SK-N-SH (cell line): ENCODE data around the gene CCNG2. TPM values are rescaled to one million over a fixed set of nuclear protein-coding genes. Genes with fewer than 3 reads are reported as not detected.

Source experiments
- CTCF ChIA-PET: fragments of 300-600, 350-600 bp; formaldehyde crosslinking; extraction: SDS; loops from one replicate; lab custom pipeline; 2021; lab: Yijun Ruan, JAX
- POLR2A ChIA-PET: fragments of 350-600 bp; sonication (Branson Sonifier 250); formaldehyde crosslinking; extraction: SDS; loops from one replicate; lab custom pipeline; 2020; ENCODE audit warnings: antibody characterized with exemption, inconsistent platforms; lab: Yijun Ruan, JAX
- DNase-seq: peaks from one replicate; pipeline ENCODE4 v3.0.0; 2012
- H2AFZ ChIP-seq: fragments of 200-600 bp; sonication (generic); 2 replicates; pipeline ENCODE4 v1.8.1; 2016; ENCODE audit warnings: antibody characterized with exemption, mild to moderate bottlenecking, low read depth
- H3F3A ChIP-seq: fragments of 200-600 bp; sonication (generic); replicated peaks from 2 replicates; pipeline ENCODE3; 2016; ENCODE audit warnings: antibody characterized with exemption, mild to moderate bottlenecking; ENCODE audit not compliant: insufficient read depth
- H3K27ac ChIP-seq, 2 experiments: fragments of 200-500 bp in 1 of 2; fragments of 200-600 bp in 1 of 2; sonication (Bioruptor generic) in 1 of 2; sonication (generic), shearing (Covaris generic) in 1 of 2; 2 replicates each; pipeline versions ENCODE4 v1.5.1 to v1.6.1; 2014 to 2016; ENCODE audit warnings: low read depth in 2 of 2, inconsistent platforms in 1 of 2, low read length in 1 of 2, mild to moderate bottlenecking in 1 of 2, mixed read lengths in 1 of 2
- H3K27me3 ChIP-seq: fragments of 200-600 bp; sonication (generic), shearing (Covaris generic); 2 replicates; pipeline ENCODE4 v1.6.1; 2016; ENCODE audit warnings: mixed run types; ENCODE audit not compliant: insufficient read depth
- H3K36me3 ChIP-seq, 2 experiments: fragments of 200-500 bp in 1 of 2; fragments of 200-600 bp in 1 of 2; sonication (Bioruptor generic) in 1 of 2; sonication (generic) in 1 of 2; replicated peaks in 1 of 2; 2 replicates each; pipeline versions ENCODE3 to v1.5.1; 2014 to 2016; ENCODE audit warnings: low read length in 1 of 2, mild to moderate bottlenecking in 1 of 2; ENCODE audit not compliant: insufficient read depth in 2 of 2, control insufficient read depth in 1 of 2
- H3K4me1 ChIP-seq, 2 experiments: fragments of 200-500 bp in 1 of 2; fragments of 200-600 bp in 1 of 2; sonication (Bioruptor generic) in 1 of 2; sonication (generic), shearing (Covaris generic) in 1 of 2; 2 replicates each; pipeline versions ENCODE4 v1.5.1 to v1.6.1; 2014 to 2016; ENCODE audit warnings: low read depth in 1 of 2, low read length in 1 of 2, mixed run types in 1 of 2; ENCODE audit not compliant: insufficient read depth in 2 of 2, control insufficient read depth in 1 of 2
- H3K4me2 ChIP-seq: fragments of 200-600 bp; sonication (generic), shearing (Covaris generic); 2 replicates; pipeline ENCODE4 v1.6.1; 2017; ENCODE audit warnings: mixed run types
- H3K4me3 ChIP-seq, 2 experiments: fragments of 200-500 bp in 1 of 2; fragments of 200-600 bp in 1 of 2; sonication (Bioruptor generic) in 1 of 2; sonication (generic), shearing (Covaris generic) in 1 of 2; 2 replicates each; pipeline versions ENCODE4 v1.5.1 to v1.8.1; 2014 to 2016; ENCODE audit warnings: low read depth in 2 of 2, inconsistent platforms in 1 of 2, low read length in 1 of 2, mild to moderate bottlenecking in 1 of 2, mixed read lengths in 1 of 2, moderate library complexity in 1 of 2
- H3K79me2 ChIP-seq: fragments of 200-600 bp; sonication (generic); 2 replicates; pipeline ENCODE4 v1.8.1; 2017; ENCODE audit warnings: mild to moderate bottlenecking; ENCODE audit not compliant: insufficient read depth
- H3K9ac ChIP-seq: fragments of 200-600 bp; sonication (generic); 2 replicates; pipeline ENCODE4 v1.6.1; 2017; ENCODE audit warnings: mixed run types
- H3K9me2 ChIP-seq: fragments of 200-600 bp; sonication (generic); 2 replicates; pipeline ENCODE4 v1.6.1; 2017; ENCODE audit warnings: mixed run types
- H3K9me3 ChIP-seq: fragments of 200-600 bp; sonication (generic); 2 replicates; pipeline ENCODE4 v1.6.1; 2017; ENCODE audit warnings: mixed run types, mild to moderate bottlenecking, moderate library complexity
- H4K20me1 ChIP-seq: fragments of 200-600 bp; sonication (generic); 2 replicates; pipeline ENCODE4 v1.6.1; 2017; ENCODE audit warnings: mild to moderate bottlenecking, mixed run types; ENCODE audit not compliant: insufficient read depth
- ELF1 ChIP-seq: IDR thresholded peaks from 2 replicates; pipeline ENCODE4 v1.4.0; 2012
- EP300 ChIP-seq, 2 experiments: IDR thresholded peaks; 2 replicates each; pipeline versions ENCODE4 v1.4.0 to v1.6.1; 2012; ENCODE audit warnings: borderline replicate concordance in 1 of 2, low read depth in 1 of 2, low read length in 1 of 2
- GABPA ChIP-seq: IDR thresholded peaks from 2 replicates; pipeline ENCODE4 v1.4.0; 2012; ENCODE audit warnings: low read depth, mild to moderate bottlenecking
- IRF3 ChIP-seq: fragments of 150-350 bp; IDR thresholded peaks from 2 replicates; pipeline ENCODE4 v1.6.1; 2016; ENCODE audit warnings: mild to moderate bottlenecking, low read depth, low read length
- JUND ChIP-seq: IDR thresholded peaks from 2 replicates; pipeline ENCODE4 v1.4.0; 2012
- MEF2A ChIP-seq: IDR thresholded peaks from 2 replicates; pipeline ENCODE4 v1.4.0; 2012; ENCODE audit warnings: low read depth, borderline replicate concordance
- MXI1 ChIP-seq: IDR thresholded peaks from 2 replicates; pipeline ENCODE4 v1.6.1; 2012; ENCODE audit warnings: mild to moderate bottlenecking, low read depth, low read length, improper control_type of control experiment
- NRF1 ChIP-seq: IDR thresholded peaks from 2 replicates; pipeline ENCODE4 v1.6.1; 2012; ENCODE audit warnings: low read depth, mild to moderate bottlenecking, low read length
- RCOR1 ChIP-seq: fragments of 150-350 bp; IDR thresholded peaks from 2 replicates; pipeline ENCODE4 v1.6.1; 2017; ENCODE audit warnings: antibody characterized with exemption, low read length
- REST ChIP-seq: IDR thresholded peaks from 2 replicates; pipeline ENCODE4 v1.6.1; 2012; ENCODE audit warnings: mild to moderate bottlenecking, low read depth, low read length, moderate library complexity
- SMC3 ChIP-seq: IDR thresholded peaks from 2 replicates; pipeline ENCODE4 v1.6.1; 2012; ENCODE audit warnings: low read depth, low read length, improper control_type of control experiment
- TCF12 ChIP-seq: IDR thresholded peaks from 2 replicates; pipeline ENCODE4 v1.4.0; 2012
- USF1 ChIP-seq: IDR thresholded peaks from 2 replicates; pipeline ENCODE4 v1.4.0; 2012; ENCODE audit warnings: low read depth, borderline replicate concordance
- YY1 ChIP-seq: IDR thresholded peaks from 2 replicates; pipeline ENCODE4 v1.4.0; 2012; ENCODE audit warnings: low read depth, mild to moderate bottlenecking
- WGBS: methylation state at CpG from one replicate; pipeline ENCODE4 v1.1.6; 2017; ENCODE audit warnings: low lambda C conversion rate; 5-methylcytosine and 5-hydroxymethylcytosine counted together
- polyA plus RNA-seq, 3 experiments: library from polyadenylated mRNA; depleted of rRNA; stranded (reverse); fragments of >200 nt; gene quantifications; 2 replicates each; pipeline ENCODE4 v1.2.3, GENCODE V29; 2012
- TF ChIP-seq, protein P1 (sequence below): fragments of 150-350 bp; IDR thresholded peaks from 2 replicates; pipeline ENCODE4 v1.6.1; 2017; ENCODE audit warnings: antibody characterized with exemption, low read length, low read depth, borderline replicate concordance
- TF ChIP-seq, protein P2 (sequence below): IDR thresholded peaks from 2 replicates; pipeline ENCODE4; 2012

CCNG2 gene
- polyA plus RNA-seq, 1 of the 3 experiments (the other 2 are of a cell fraction) = 8.9 TPM

GRCh38 chr4:77148078-77148477 is 8.9 kb upstream of the CCNG2 start (continued):
- TF ChIP-seq ELF1 = no peak
- TF ChIP-seq, protein P1, sequence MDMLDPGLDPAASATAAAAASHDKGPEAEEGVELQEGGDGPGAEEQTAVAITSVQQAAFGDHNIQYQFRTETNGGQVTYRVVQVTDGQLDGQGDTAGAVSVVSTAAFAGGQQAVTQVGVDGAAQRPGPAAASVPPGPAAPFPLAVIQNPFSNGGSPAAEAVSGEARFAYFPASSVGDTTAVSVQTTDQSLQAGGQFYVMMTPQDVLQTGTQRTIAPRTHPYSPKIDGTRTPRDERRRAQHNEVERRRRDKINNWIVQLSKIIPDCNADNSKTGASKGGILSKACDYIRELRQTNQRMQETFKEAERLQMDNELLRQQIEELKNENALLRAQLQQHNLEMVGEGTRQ = no peak
- no peak for TF ChIP-seq IRF3
- no peak for TF ChIP-seq JUND
- no peak for TF ChIP-seq GABPA
- no peak for TF ChIP-seq TCF12
- TF ChIP-seq USF1 = no peak

GRCh38 chr4:77149789-77150188 is 7.2 kb upstream of the CCNG2 start:
- Histone ChIP-seq H3K4me1 (peaks cover 0 to 5% of the 10 kb centered on the region in 2 experiments; a peak in 1 of 4 replicates), H2AFZ (no peak overlapping the region), H3K27me3 (no peaks in the 10 kb centered on the region), H3F3A (peaks cover 4% of the 10 kb centered on the region), H3K79me2 (no peaks in the 10 kb centered on the region), H3K9me3 (no peaks in the 10 kb centered on the region), H3K27ac (no peak overlapping the region), H3K4me3 (no peak overlapping the region), H3K9ac (no peak overlapping the region), H3K36me3 (no peaks in the 10 kb centered on the region), H4K20me1 (no peaks in the 10 kb centered on the region), H3K4me2 (no peak overlapping the region), H3K9me2 (no peaks in the 10 kb centered on the region)
- no peak for DNase-seq
- TF ChIP-seq SMC3 = no peak
- TF ChIP-seq TCF12 = no peak
- no peak for TF ChIP-seq NRF1
- no peak for TF ChIP-seq REST
- TF ChIP-seq EP300 (IDR thresholded peaks at IDR 0.05; ENCODE audit: borderline replicate concordance in 1 of 2, low read depth in 1 of 2, low read length in 1 of 2) = no peak
- TF ChIP-seq JUND = no peak
- no peak for TF ChIP-seq RCOR1
- no peak for TF ChIP-seq MEF2A
- TF ChIP-seq, protein P2, sequence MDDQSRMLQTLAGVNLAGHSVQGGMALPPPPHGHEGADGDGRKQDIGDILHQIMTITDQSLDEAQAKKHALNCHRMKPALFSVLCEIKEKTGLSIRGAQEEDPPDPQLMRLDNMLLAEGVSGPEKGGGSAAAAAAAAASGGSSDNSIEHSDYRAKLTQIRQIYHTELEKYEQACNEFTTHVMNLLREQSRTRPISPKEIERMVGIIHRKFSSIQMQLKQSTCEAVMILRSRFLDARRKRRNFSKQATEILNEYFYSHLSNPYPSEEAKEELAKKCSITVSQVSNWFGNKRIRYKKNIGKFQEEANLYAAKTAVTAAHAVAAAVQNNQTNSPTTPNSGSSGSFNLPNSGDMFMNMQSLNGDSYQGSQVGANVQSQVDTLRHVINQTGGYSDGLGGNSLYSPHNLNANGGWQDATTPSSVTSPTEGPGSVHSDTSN = no peak
- no peak for TF ChIP-seq YY1
- no peak for TF ChIP-seq MXI1
- POLR2A ChIA-PET = no interaction called here
- 75% methylated on average over 1 of the region's 1 CpG for WGBS
- CTCF ChIA-PET = no interaction called here
